ENCODE results near the gene GRIN3B. TPM values are rescaled to one million over a fixed set of nuclear protein-coding genes. Genes with fewer than 3 reads are reported as not detected.
A peak's percentile ranks its signal among the peaks of the same experiment; 100 is the strongest.

GRIN3B gene
- total RNA-seq, 2 donors from 2014 or later, result 0.26 TPM; not detected in 1

- H3K36me3 ChIP-seq (replicated peaks in 1 of 2; ENCODE audit: insufficient read depth in 1 of 2, low read depth in 2 of 2), result no peaks in the 10 kb centered on the region
- no peak overlapping the region for H3K27ac ChIP-seq
- TF ChIP-seq POLR2A (IDR thresholded peaks at IDR 0.05) (no peak), CTCF (IDR thresholded peaks at IDR 0.05) (no peak)
- no peak for ATAC-seq
- no peaks in the 10 kb centered on the region for H3K4me1 ChIP-seq
- 88 to 97% methylated on average over 2 of the region's 5 CpGs for WGBS, 2 donors
- intact Hi-C loops (cut with DNase I), result no loop called here
- H3K9me3 ChIP-seq, result no peaks in the 10 kb centered on the region
- no peak overlapping the region for H3K4me3 ChIP-seq
- no peak for DNase-seq
- no peaks in the 10 kb centered on the region for H3K27me3 ChIP-seq
Measured at GRCh38 chr19:1052349-1052975, 52.2 kb downstream of the GRIN3B start.

- H3K27ac ChIP-seq, result no peak overlapping the region
- ATAC-seq, result no peak
- no peaks in the 10 kb centered on the region for H3K4me1 ChIP-seq
- H3K9me3 ChIP-seq, result no peaks in the 10 kb centered on the region
- no peak for TF ChIP-seq CTCF (IDR thresholded peaks at IDR 0.05)
- no peak for TF ChIP-seq POLR2A (IDR thresholded peaks at IDR 0.05)
- H3K4me3 ChIP-seq, result no peak overlapping the region
- intact Hi-C loops (cut with DNase I), result no loop called here
- no peaks in the 10 kb centered on the region for H3K27me3 ChIP-seq
- 95% methylated on average over 23 to 31 of the region's 31 CpGs for WGBS, 2 donors
- DNase-seq, result no peak
- H3K36me3 ChIP-seq (replicated peaks in 1 of 2; ENCODE audit: insufficient read depth in 1 of 2, low read depth in 2 of 2), result no peaks in the 10 kb centered on the region
Measured at GRCh38 chr19:1053176-1054101, 53.2 kb downstream of the GRIN3B start.

GRCh38 chr19:1054102-1055027 lies 54.1 kb downstream of the GRIN3B start:
- 90 to 95% methylated on average over 7 to 28 of the region's 28 CpGs for WGBS, 2 donors
- no peak overlapping the region for H3K27ac ChIP-seq
- H3K36me3 ChIP-seq (replicated peaks in 1 of 2; ENCODE audit: insufficient read depth in 1 of 2, low read depth in 2 of 2), result no peaks in the 10 kb centered on the region
- no peak overlapping the region for H3K4me3 ChIP-seq
- DNase-seq, result no peak
- no peaks in the 10 kb centered on the region for H3K27me3 ChIP-seq
- H3K4me1 ChIP-seq, result no peaks in the 10 kb centered on the region
- ATAC-seq, result peak; percentile 4
- TF ChIP-seq CTCF (IDR thresholded peaks at IDR 0.05) (no peak), POLR2A (IDR thresholded peaks at IDR 0.05) (no peak)
- no peaks in the 10 kb centered on the region for H3K9me3 ChIP-seq
- intact Hi-C loops (cut with DNase I), result no loop called here

GRCh38 chr19:1055028-1055425 lies 54.8 kb downstream of the GRIN3B start:
- WGBS, 2 donors, result 93 to 97% methylated on average over 3 to 11 of the region's 14 CpGs
- Histone ChIP-seq H3K4me1 (no peaks in the 10 kb centered on the region), H3K36me3 (replicated peaks in 1 of 2; ENCODE audit: insufficient read depth in 1 of 2, low read depth in 2 of 2) (no peaks in the 10 kb centered on the region), H3K27ac (no peak overlapping the region), H3K27me3 (no peaks in the 10 kb centered on the region), H3K4me3 (no peak overlapping the region), H3K9me3 (no peaks in the 10 kb centered on the region)
- intact Hi-C loops (cut with DNase I), result no loop called here
- TF ChIP-seq CTCF (IDR thresholded peaks at IDR 0.05), result no peak
- TF ChIP-seq POLR2A (IDR thresholded peaks at IDR 0.05), result no peak
- no peak for ATAC-seq
- DNase-seq, result no peak
